RKO (cell line): ENCODE data around the gene APOB.

ENCODE experiments used
- DNase-seq: peaks from one replicate; pipeline ENCODE4 v3.0.0-alpha.2; 2016; ENCODE audit warnings: low spot score

APOB gene, protein sequence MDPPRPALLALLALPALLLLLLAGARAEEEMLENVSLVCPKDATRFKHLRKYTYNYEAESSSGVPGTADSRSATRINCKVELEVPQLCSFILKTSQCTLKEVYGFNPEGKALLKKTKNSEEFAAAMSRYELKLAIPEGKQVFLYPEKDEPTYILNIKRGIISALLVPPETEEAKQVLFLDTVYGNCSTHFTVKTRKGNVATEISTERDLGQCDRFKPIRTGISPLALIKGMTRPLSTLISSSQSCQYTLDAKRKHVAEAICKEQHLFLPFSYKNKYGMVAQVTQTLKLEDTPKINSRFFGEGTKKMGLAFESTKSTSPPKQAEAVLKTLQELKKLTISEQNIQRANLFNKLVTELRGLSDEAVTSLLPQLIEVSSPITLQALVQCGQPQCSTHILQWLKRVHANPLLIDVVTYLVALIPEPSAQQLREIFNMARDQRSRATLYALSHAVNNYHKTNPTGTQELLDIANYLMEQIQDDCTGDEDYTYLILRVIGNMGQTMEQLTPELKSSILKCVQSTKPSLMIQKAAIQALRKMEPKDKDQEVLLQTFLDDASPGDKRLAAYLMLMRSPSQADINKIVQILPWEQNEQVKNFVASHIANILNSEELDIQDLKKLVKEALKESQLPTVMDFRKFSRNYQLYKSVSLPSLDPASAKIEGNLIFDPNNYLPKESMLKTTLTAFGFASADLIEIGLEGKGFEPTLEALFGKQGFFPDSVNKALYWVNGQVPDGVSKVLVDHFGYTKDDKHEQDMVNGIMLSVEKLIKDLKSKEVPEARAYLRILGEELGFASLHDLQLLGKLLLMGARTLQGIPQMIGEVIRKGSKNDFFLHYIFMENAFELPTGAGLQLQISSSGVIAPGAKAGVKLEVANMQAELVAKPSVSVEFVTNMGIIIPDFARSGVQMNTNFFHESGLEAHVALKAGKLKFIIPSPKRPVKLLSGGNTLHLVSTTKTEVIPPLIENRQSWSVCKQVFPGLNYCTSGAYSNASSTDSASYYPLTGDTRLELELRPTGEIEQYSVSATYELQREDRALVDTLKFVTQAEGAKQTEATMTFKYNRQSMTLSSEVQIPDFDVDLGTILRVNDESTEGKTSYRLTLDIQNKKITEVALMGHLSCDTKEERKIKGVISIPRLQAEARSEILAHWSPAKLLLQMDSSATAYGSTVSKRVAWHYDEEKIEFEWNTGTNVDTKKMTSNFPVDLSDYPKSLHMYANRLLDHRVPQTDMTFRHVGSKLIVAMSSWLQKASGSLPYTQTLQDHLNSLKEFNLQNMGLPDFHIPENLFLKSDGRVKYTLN (N-terminal part only)

DNA sequence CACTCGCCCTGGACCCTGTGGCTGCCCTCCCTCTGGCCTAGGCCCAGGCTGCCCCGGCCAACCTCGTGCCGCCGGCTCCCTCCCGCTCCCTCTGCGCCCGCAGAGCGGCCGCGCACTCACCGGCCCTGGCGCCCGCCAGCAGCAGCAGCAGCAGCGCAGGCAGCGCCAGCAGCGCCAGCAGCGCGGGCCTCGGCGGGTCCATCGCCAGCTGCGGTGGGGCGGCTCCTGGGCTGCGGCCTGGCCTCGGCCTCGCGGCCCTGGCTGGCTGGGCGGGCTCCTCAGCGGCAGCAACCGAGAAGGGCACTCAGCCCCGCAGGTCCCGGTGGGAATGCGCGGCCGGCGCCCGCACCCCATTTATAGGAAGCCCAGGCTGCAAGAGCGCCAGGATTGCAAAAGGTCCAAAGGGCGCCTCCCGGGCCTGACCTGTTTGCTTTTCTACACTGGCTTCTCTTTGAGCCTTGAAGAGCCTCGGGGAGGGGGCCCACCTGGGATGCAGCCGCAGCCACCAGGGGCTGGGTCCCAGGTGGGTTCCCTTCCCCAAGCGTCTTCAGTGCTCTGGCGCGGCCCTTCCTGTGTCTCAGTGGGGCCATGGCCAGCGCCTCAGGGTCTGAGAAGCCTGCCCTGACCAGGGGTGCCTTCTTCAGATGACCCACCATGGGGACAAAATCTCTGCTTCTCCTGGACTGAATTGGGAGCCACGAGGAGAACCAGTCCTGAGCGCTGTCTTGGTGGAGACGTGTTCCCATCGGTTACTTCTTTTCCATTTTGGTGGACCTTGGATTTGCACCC is at the start of gene APOB:
Gene APOB, minus strand, starts transcription at position 330 of the 789 bp plus-strand sequence. Its CDS starts 128 bp downstream, at position 202.
- no peak for DNase-seq

DNA sequence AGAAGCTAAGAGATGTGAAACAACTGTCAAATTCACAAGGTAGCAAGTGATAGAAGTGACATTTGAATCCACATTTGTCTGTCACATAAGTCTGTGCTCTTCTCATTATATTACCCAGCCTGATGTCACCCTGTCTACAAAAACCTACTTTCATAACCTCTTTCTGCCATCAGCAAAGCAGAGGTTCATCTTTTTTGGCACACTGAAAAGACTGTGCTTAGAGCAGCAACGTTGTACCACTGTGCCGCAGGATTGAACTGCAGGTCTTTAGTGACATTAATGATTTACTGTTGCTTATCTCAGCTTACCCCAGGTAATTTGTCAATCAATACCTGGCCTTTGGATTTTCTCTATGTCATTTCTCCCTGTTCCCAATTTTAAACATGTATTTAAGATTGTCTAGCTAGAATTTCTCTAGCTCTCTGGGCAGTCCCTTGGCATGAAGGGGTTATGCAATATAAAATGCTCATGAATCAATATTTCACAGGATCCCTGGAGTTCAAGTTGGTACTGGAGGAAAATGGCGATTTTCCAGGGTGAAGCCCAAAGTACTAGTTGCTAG is 48.5 kb upstream of the APOB start:
- DNase-seq: no peak

DNA sequence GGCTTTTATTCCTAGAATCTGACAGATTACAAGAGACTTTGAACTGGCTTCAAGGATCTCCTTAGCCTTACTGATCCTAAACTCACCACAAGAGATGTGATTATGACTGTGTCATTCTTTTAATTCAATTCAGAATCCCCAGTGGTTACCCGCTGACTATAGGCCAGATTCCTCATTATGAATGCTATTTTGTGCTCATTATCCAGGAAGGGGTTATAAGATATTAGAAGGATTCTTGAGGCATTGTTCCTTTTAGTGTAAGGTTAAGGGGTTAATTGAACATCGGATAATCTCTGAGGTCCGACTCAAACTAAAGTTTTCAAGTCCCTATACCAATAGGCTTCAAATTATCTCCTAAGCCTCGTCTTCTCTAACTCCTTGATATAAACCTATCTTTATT is 40.5 kb upstream of the APOB start:
- DNase-seq: no peak

- no peak for DNase-seq
Observed at GRCh38 chr2:21083482-21083881, 39.6 kb upstream of the APOB start.

GRCh38 chr2:21078296-21078695 is 34.4 kb upstream of the APOB start:
- no peak for DNase-seq

GRCh38 chr2:21072477-21073242 is 28.8 kb upstream of the APOB start:
- DNase-seq: no peak

DNA sequence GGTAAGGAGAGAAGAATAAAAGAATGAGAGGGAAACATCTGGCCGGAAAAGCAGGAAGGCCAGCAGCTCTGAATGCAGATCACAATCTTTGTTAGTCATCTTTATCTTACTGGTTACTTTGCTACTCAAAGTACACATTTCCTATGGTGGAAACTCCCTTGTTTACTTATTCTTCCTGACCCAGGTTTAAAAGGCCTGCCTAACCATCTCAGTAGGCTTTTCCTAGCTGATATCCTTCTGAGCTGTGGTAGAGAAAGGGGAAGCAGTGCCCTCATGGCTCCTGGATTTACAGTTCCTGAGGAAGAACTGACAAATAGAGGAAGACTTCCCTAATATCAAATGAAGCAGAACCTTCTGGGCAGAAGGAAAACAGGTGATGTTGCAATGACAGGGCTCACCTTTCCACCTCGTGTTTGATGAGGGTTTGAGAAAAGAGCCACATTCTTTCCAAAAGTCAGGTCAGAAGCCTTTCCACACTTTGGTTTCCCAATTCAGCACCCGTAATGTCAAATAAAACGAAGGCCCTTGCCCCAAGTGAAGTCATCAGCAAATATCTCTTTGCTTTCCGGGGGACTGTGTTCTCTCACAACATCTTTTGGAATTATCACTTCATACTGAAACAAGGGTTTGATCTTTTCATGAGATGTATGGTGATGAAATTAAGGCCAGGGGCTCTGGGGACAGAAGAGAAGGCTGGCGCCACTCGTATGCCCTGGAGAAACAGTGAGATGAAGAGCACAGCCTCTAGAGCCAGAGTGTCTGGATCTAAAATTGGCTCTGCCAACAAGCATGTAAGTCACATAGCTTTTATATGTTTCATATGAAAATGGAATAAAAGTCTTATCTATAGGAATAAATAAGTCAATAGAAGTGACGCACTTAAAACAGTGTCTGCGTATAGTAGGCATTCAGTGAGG is 26.7 kb upstream of the APOB start:
- DNase-seq: no peak

DNA sequence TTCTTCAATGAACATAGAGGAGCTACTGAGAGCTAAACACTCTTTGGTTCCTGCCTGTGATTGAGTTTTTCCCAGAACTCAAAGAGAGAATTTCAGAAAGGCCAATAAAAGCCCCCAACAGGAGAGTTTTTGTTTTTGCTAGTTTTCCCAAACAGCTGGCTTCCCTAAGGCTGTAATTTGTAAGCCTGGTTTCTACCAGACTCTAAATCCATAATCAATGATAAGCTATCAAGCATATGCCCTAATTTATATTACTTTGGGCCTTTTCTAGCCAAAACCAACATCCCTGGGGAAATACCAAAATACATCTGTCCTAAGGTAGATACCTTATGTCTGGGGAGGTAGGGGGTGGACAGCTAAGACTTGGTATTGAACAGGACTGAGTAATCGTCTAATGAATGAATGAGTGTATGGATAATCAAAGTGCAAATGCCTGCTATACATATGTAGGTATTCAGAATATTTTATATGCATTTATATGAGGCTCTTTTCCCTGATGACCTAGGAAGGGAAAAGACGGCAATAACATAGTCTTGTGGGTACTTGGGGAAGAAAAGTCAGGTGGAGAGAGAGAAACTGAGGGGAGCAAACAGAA is 26.0 kb upstream of the APOB start:
- no peak for DNase-seq

DNA sequence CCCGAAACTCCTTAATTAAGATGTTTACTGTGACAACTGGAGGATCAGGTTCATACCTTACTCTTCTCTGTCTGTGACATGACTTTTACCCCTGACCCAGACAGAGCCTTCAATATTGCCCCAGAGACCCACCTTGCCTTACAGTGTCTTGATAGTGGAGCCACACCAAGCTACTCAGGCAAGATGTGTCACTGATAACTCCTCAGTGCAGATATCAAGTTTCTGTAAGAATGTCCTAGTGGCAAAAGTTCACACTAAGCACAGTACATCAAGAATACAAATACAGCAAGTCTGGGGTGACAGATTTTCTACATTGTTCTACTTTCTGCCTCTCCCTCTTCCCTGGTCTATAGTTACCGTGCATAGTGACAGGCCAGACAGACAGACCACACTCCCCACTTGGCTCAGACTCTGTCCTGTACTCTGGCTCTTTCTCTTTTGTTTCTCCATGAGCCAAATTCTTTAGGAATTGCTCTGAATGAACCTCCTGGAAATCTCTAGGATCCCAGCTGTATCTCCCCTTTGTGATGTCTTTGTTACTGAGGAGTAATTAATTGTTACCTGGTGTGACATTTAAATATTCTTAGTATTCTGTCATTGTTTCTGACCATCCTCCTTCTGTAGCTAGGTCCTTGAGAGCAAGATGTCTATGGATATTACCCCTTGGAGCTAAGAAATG is 24.1 kb upstream of the APOB start:
- no peak for DNase-seq

DNA sequence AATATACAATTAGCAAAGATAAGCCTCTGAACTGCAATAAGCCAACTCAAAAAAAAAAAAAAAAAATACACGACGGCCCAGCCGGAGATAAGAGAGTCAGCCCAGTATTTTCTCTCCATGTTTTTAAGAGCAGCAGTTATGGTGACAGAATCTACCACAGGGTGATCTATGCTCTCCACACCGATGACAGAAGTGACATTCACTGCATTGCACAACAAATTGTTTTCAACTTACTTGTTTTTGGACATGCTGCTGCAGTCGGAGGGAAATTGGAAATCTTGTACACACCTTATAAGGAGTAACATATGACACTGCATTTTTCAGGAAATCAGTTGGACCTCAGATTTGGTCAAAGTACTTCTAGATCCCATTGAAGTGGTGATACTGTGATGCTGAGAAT is 23.3 kb upstream of the APOB start:
- DNase-seq: no peak

DNA sequence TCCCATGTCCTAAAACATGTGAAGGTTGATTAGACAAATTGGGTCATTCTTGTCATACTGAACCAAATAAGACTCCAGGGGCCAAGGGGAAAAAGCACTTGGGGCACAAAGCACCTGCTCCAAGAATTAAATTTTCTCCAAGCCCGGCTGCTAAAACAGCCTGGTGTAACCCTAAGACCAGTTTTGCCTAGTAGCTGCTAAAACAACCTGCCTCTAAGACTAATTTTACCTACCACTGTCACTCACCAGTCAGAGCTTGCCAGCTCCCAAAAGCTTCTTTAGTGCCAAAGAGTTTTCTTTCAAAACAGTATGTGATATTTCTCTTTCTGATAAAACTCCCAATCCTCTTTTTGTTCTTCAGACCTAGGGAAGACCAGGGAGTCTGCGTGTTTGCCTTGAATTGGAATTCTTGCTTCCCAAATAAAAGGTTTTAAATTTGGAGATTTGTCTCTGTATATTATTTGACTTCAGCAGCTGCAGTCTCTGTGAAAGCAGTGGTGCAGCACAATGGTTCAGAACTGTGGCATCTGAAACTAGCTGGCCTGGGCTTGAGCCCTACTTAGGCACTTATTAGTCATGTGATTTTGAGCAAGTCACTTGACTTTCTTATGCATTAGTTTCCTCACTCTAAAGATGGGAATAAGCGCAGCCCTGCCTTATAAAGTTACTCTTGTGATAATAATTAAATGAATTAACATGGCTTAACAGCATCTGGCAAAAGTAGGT is 16.2 kb upstream of the APOB start:
- DNase-seq: no peak

- DNase-seq: no peak
Observed at GRCh38 chr2:21057097-21057496, 13.2 kb upstream of the APOB start.

GRCh38 chr2:21055879-21056790 is 12.3 kb upstream of the APOB start:
- no peak for DNase-seq

GRCh38 chr2:21055451-21055850 is 11.6 kb upstream of the APOB start:
- no peak for DNase-seq

- no peak for DNase-seq
Observed at GRCh38 chr2:21054011-21054410, 10.1 kb upstream of the APOB start.

- DNase-seq: no peak
Observed at GRCh38 chr2:21052044-21052443, 8.2 kb upstream of the APOB start.

DNA sequence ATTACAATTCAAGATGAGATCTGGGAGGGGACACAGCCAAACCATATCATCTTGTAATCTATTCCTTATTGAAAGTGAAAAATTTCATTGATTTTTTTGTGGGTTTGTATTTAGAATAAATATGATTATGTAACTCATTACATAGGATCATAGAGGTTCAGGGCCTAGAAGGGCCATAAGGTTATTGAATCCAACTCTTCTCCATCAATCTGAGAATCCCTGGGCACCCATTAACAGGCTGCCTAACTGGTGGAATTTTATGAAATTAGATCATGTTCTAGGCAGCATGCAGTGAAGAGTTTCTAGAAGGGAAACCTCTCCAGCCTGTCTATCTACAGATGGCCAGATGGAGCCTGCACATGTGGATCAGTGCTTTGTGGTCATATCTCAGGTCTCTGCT is 6.3 kb upstream of the APOB start:
- no peak for DNase-seq
